GM23338 (cell line): ENCODE results near the gene MTA2.

ENCODE experiments used
- CREB1 ChIP-seq: fragments of 250-450 bp; sonication (Bioruptor Pico); IDR thresholded peaks from 2 replicates; pipeline ENCODE4 v1.5.0; 2020; ENCODE audit warnings: low read depth, mild to moderate bottlenecking, moderate library complexity
- EZH2 ChIP-seq: fragments of 200-600 bp; sonication (generic); IDR thresholded peaks from one replicate; pipeline ENCODE4 v1.8.0; 2017; ENCODE audit warnings: antibody characterized with exemption, mild to moderate bottlenecking, low read depth; ENCODE audit not compliant: unreplicated experiment
- EZH2phosphoT487 ChIP-seq: fragments of 200-600 bp; sonication (generic); IDR thresholded peaks from one replicate; pipeline ENCODE4 v1.8.1; 2018; ENCODE audit warnings: antibody characterized with exemption; ENCODE audit not compliant: unreplicated experiment
- JUNB ChIP-seq: IDR thresholded peaks from one replicate; pipeline ENCODE4 v1.6.1; 2016; ENCODE audit warnings: antibody characterized with exemption; ENCODE audit not compliant: unreplicated experiment
- POLR2AphosphoS5 ChIP-seq: IDR thresholded peaks from 2 replicates; pipeline ENCODE4 v1.6.1; 2016; ENCODE audit warnings: antibody characterized with exemption, low read depth
- ZNF331 ChIP-seq: fragments of 250-450 bp; sonication (Bioruptor Pico); IDR thresholded peaks from 2 replicates; pipeline ENCODE4 v1.5.0; 2020; ENCODE audit warnings: low read depth, mild to moderate bottlenecking, moderate library complexity
- TF ChIP-seq, protein P1 (sequence below), 2 experiments: fragments of 200-600 bp in 1 of 2; sonication (generic) in 1 of 2; conservative IDR thresholded peaks; 2 replicates each; pipeline versions ENCODE4 v1.5.1 to v1.6.1; 2016 to 2017; ENCODE audit warnings: antibody characterized with exemption in 2 of 2, low read depth in 2 of 2, mild to moderate bottlenecking in 2 of 2, moderate library complexity in 1 of 2
- TF ChIP-seq, protein P2 (sequence below): IDR thresholded peaks from one replicate; pipeline ENCODE4 v1.6.1; 2018; ENCODE audit warnings: antibody characterized with exemption; ENCODE audit not compliant: unreplicated experiment

DNA sequence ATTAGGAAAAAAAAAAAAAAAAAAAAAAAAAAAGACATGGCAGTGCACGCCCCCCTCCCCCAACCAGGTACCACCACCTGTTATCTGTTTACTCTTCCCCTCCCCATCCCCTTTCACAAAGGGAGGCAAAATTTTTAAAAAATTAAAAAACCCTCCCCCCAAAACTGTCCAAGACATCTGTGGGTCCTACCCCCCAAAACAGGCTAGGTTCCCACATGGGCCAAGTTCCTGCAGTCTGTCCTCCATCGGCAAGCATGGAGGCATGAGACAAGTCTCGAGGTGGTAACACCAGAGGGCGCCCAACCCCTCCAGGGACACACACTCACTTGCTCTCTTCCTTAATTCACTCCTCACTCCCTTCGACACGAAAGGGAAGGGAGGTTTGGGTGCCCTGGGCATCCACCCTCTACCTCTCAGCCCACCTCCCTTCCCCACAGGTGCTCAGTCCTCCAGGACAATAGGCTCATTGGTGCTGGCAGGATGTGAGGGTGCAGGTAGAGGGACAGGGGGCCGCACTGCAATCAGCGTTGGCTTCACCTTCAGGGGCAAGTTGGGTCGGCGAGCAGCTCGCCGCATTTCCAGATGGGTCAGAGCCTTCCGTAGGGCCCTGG, 8.1 kb downstream of the MTA2 start:
- TF ChIP-seq, protein P1, sequence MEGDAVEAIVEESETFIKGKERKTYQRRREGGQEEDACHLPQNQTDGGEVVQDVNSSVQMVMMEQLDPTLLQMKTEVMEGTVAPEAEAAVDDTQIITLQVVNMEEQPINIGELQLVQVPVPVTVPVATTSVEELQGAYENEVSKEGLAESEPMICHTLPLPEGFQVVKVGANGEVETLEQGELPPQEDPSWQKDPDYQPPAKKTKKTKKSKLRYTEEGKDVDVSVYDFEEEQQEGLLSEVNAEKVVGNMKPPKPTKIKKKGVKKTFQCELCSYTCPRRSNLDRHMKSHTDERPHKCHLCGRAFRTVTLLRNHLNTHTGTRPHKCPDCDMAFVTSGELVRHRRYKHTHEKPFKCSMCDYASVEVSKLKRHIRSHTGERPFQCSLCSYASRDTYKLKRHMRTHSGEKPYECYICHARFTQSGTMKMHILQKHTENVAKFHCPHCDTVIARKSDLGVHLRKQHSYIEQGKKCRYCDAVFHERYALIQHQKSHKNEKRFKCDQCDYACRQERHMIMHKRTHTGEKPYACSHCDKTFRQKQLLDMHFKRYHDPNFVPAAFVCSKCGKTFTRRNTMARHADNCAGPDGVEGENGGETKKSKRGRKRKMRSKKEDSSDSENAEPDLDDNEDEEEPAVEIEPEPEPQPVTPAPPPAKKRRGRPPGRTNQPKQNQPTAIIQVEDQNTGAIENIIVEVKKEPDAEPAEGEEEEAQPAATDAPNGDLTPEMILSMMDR (conservative IDR thresholded peaks at IDR 0.05; ENCODE audit: low read depth in 2 of 2): peak; percentile 72 to 96
- TF ChIP-seq EZH2: no peak
- TF ChIP-seq CREB1: no peak
- no peak for TF ChIP-seq EZH2phosphoT487
- no peak for TF ChIP-seq JUNB
- TF ChIP-seq POLR2AphosphoS5: no peak
- TF ChIP-seq, protein P2, sequence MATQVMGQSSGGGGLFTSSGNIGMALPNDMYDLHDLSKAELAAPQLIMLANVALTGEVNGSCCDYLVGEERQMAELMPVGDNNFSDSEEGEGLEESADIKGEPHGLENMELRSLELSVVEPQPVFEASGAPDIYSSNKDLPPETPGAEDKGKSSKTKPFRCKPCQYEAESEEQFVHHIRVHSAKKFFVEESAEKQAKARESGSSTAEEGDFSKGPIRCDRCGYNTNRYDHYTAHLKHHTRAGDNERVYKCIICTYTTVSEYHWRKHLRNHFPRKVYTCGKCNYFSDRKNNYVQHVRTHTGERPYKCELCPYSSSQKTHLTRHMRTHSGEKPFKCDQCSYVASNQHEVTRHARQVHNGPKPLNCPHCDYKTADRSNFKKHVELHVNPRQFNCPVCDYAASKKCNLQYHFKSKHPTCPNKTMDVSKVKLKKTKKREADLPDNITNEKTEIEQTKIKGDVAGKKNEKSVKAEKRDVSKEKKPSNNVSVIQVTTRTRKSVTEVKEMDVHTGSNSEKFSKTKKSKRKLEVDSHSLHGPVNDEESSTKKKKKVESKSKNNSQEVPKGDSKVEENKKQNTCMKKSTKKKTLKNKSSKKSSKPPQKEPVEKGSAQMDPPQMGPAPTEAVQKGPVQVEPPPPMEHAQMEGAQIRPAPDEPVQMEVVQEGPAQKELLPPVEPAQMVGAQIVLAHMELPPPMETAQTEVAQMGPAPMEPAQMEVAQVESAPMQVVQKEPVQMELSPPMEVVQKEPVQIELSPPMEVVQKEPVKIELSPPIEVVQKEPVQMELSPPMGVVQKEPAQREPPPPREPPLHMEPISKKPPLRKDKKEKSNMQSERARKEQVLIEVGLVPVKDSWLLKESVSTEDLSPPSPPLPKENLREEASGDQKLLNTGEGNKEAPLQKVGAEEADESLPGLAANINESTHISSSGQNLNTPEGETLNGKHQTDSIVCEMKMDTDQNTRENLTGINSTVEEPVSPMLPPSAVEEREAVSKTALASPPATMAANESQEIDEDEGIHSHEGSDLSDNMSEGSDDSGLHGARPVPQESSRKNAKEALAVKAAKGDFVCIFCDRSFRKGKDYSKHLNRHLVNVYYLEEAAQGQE: no peak
- no peak for TF ChIP-seq ZNF331 (CRISPR knock-in tag)
